Trophoblast cell (in vitro differentiated cells and primary cell): ENCODE results near the gene CD1E.
"Not testable (repeated sequence)": the region's sequence is repeated elsewhere in the genome, so short reads cannot be mapped to it uniquely, and the experiment has no call there.

Experiments
- DNase-seq, 2 donors: peaks; one replicate each; pipeline ENCODE4 v3.0.0-alpha.2; 2016
- H2AFZ ChIP-seq: 2 replicates; pipeline ENCODE4 v1.6.1; 2013; ENCODE audit warnings: low read length, moderate library complexity, mild to moderate bottlenecking; ENCODE audit not compliant: insufficient read depth, poor library complexity
- H2AK5ac ChIP-seq: 2 replicates; pipeline ENCODE4 v1.6.1; 2013; ENCODE audit warnings: mild to moderate bottlenecking, low read length
- H2BK120ac ChIP-seq: 2 replicates; pipeline ENCODE4 v1.6.1; 2013; ENCODE audit warnings: low read length, mild to moderate bottlenecking, moderate library complexity; ENCODE audit not compliant: insufficient read depth, poor library complexity
- H2BK12ac ChIP-seq: 2 replicates; pipeline ENCODE4 v1.6.1; 2013; ENCODE audit warnings: mild to moderate bottlenecking, low read length, moderate library complexity
- H2BK5ac ChIP-seq: 2 replicates; pipeline ENCODE4 v1.6.1; 2013; ENCODE audit warnings: low read length, low read depth, moderate library complexity, mild to moderate bottlenecking; ENCODE audit not compliant: poor library complexity
- H3K14ac ChIP-seq: 2 replicates; pipeline ENCODE4 v1.6.1; 2013; ENCODE audit warnings: mild to moderate bottlenecking, low read length
- H3K18ac ChIP-seq: 2 replicates; pipeline ENCODE4 v1.6.1; 2013; ENCODE audit warnings: mild to moderate bottlenecking, low read length
- H3K23ac ChIP-seq: 2 replicates; pipeline ENCODE4 v1.6.1; 2013; ENCODE audit warnings: low read length
- H3K27ac ChIP-seq: 2 replicates; pipeline ENCODE4 v1.5.1; 2013; ENCODE audit warnings: low read depth, mild to moderate bottlenecking, inconsistent platforms, low read length, moderate library complexity
- H3K27me3 ChIP-seq: 2 replicates; pipeline ENCODE4 v1.6.1; 2013; ENCODE audit warnings: inconsistent platforms, mild to moderate bottlenecking, low read length, moderate library complexity; ENCODE audit not compliant: insufficient read depth
- H3K36me3 ChIP-seq, 2 experiments: 1 replicate in 1 of 2; 2 replicates in 1 of 2; pipeline ENCODE4 v1.6.1; 2013; ENCODE audit warnings: low read length in 2 of 2, mild to moderate bottlenecking in 2 of 2, moderate library complexity in 1 of 2; ENCODE audit not compliant: insufficient read depth in 2 of 2, control insufficient read depth in 1 of 2
- H3K4ac ChIP-seq: 2 replicates; pipeline ENCODE4 v1.6.1; 2013; ENCODE audit warnings: low read depth, mild to moderate bottlenecking, low read length, moderate library complexity
- H3K4me1 ChIP-seq, 2 experiments: 1 replicate in 1 of 2; 2 replicates in 1 of 2; pipeline ENCODE4 v1.6.1; 2013; ENCODE audit warnings: low read length in 2 of 2, mild to moderate bottlenecking in 2 of 2, moderate library complexity in 1 of 2; ENCODE audit not compliant: insufficient read depth in 2 of 2, control insufficient read depth in 1 of 2
- H3K4me2 ChIP-seq: 2 replicates; pipeline ENCODE4 v1.6.1; 2013; ENCODE audit warnings: inconsistent platforms, mild to moderate bottlenecking, low read length, moderate library complexity
- H3K4me3 ChIP-seq: 2 replicates; pipeline ENCODE4 v1.5.1; 2013; ENCODE audit warnings: mild to moderate bottlenecking, low read depth, low read length, inconsistent platforms
- H3K79me1 ChIP-seq: one replicate; pipeline ENCODE4 v1.6.1; 2013; ENCODE audit warnings: low read length
- H3K79me2 ChIP-seq: 2 replicates; pipeline ENCODE4 v1.6.1; 2013; ENCODE audit warnings: low read length, mild to moderate bottlenecking; ENCODE audit not compliant: control insufficient read depth, insufficient read depth, poor library complexity
- H3K9ac ChIP-seq: 2 replicates; pipeline ENCODE4 v1.6.1; 2013; ENCODE audit warnings: mild to moderate bottlenecking, low read length
- H3K9me3 ChIP-seq: 2 replicates; pipeline ENCODE4 v1.6.1; 2013; ENCODE audit warnings: low read depth, mild to moderate bottlenecking, control low read depth, inconsistent platforms, low read length; ENCODE audit not compliant: insufficient read depth
- H4K12ac ChIP-seq: 2 replicates; pipeline ENCODE4 v1.6.1; 2013; ENCODE audit warnings: low read depth, mild to moderate bottlenecking, low read length, moderate library complexity
- H4K8ac ChIP-seq: 2 replicates; pipeline ENCODE4 v1.6.1; 2013; ENCODE audit warnings: low read depth, mild to moderate bottlenecking, low read length, moderate library complexity
- H4K91ac ChIP-seq: one replicate; pipeline ENCODE4 v1.6.1; 2013; ENCODE audit warnings: low read depth, mild to moderate bottlenecking, low read length, moderate library complexity
- WGBS: extraction: QIAGEN DNeasy Blood & Tissue Kit; methylation state at CpG from one replicate; pipeline ENCODE4 v1.1.7; 2013; ENCODE audit warnings: missing lambda C conversion rate; ENCODE audit not compliant: insufficient read length, insufficient coverage; ENCODE audit errors: extremely low coverage; 5-methylcytosine and 5-hydroxymethylcytosine counted together

Gene CD1E

DNA sequence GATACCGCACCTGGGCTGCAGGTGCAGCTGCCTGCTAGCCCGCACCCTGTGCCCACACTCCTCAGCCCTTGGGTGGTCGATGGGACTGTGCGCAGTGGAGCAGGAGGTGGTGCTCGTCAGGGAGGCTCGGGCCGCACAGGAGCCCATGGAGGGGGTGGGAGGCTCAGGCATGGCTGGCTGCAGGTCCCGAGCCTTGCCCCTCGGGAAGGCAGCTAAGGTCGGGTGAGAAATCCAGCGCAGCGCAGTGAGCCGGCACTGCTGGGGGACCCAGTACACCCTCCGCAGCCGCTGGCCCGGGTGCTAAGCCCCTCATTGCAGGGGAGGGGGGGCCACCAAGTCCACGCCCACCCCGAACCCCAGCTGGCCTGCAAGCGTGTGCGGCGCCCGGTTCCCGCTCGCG lies 20.4 kb downstream of the CD1E start:
- DNase-seq, H2BK120ac ChIP-seq, H3K4ac ChIP-seq, H2BK12ac ChIP-seq, H3K4me2 ChIP-seq, H3K23ac ChIP-seq, H3K14ac ChIP-seq, H3K79me2 ChIP-seq, H3K18ac ChIP-seq, H3K4me3 ChIP-seq, H3K27me3 ChIP-seq, H3K9ac ChIP-seq, H3K9me3 ChIP-seq, H4K12ac ChIP-seq, H3K79me1 ChIP-seq, H3K36me3 ChIP-seq, H2AK5ac ChIP-seq, H3K4me1 ChIP-seq, H4K8ac ChIP-seq, H2BK5ac ChIP-seq, H2AFZ ChIP-seq, H4K91ac ChIP-seq, H3K27ac ChIP-seq: not testable (repeated sequence)
- no CpG with 5 or more reads among the region's 25 CpGs for WGBS

DNA sequence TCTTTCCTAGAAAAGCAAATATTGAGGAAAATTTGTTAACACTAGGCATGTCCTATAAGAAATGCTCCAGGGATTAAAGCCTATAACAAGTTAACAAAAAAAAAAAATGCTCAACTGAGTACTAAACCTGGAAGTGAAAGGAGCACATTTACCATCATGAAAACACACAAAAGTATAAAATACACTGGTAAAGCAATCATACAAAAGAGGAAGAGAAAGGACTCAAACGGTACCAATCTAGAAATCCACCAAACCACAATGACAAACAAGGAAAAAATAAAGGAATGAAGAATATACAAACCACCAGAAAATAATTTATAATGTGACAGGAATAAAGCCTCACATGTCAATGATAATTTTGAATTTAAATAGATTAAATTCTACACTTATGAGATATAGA lies 21.2 kb downstream of the CD1E start:
- H3K23ac ChIP-seq = no peak overlapping the region
- no peak overlapping the region for H2BK5ac ChIP-seq
- H3K4ac ChIP-seq = no peak overlapping the region
- H3K9ac ChIP-seq = no peak overlapping the region
- no peak for DNase-seq
- H2AFZ ChIP-seq = no peak overlapping the region
- no peak overlapping the region for H2AK5ac ChIP-seq
- H2BK12ac ChIP-seq = no peak overlapping the region
- H3K27me3 ChIP-seq = no peaks in the 10 kb centered on the region
- no peaks in the 10 kb centered on the region for H3K36me3 ChIP-seq
- H3K4me2 ChIP-seq = no peak overlapping the region
- no peaks in the 10 kb centered on the region for H3K79me1 ChIP-seq
- no peaks in the 10 kb centered on the region for H3K4me1 ChIP-seq
- H4K8ac ChIP-seq = no peak overlapping the region
- H3K4me3 ChIP-seq = no peak overlapping the region
- no peak overlapping the region for H3K18ac ChIP-seq
- no peak overlapping the region for H4K12ac ChIP-seq
- H3K9me3 ChIP-seq = no peaks in the 10 kb centered on the region
- no CpG with 5 or more reads among the region's 1 CpG for WGBS
- no peak overlapping the region for H3K27ac ChIP-seq
- H3K79me2 ChIP-seq = no peaks in the 10 kb centered on the region
- H4K91ac ChIP-seq = no peak overlapping the region
- no peak overlapping the region for H3K14ac ChIP-seq
- H2BK120ac ChIP-seq = no peak overlapping the region

DNA sequence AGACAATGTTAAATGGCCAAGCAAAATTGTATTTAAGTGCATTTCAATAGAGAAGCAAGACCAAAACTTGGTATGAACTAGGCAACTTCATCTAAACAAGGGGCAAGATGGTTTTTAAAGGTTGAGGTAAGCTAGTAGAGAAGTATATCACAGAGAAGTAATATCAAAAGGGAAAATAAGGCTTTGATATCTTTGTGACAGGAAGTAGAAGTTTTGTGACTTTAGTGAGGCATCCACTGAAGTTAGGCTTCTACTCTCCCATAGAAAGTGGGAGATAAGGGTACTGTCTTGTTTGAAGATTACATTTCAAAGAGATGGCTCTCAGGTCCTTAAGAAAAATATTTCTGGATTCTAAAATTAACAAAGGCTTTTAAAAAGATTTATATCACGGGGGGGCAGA lies 36.6 kb downstream of the CD1E start:
- no peak overlapping the region for H4K91ac ChIP-seq
- no peak overlapping the region for H2AK5ac ChIP-seq
- no CpG with 5 or more reads among the region's 1 CpG for WGBS

DNA sequence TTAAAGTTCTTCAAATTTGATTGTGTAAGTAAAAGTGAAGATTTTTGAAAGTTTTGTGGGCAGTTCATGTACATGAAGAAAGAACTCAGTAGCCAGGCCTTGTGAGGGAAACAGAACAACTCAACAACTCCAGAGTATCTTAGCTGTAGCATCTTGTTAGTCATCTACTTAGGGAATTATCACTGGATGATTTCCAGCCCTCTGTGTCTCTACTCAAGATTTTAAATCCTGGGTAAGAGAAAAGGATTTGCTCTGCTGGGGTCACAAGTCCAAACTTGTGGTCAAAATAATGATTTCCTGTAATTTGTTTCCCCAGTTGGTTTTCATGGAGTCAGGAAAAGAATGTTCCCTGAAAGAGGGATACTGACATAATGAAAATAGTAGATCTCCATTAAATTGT lies 37.4 kb downstream of the CD1E start:
- H4K12ac ChIP-seq = no peak overlapping the region
- H2AK5ac ChIP-seq = no peak overlapping the region
- H3K14ac ChIP-seq = no peak overlapping the region
- no peak overlapping the region for H3K4me3 ChIP-seq
- no peak overlapping the region for H2BK5ac ChIP-seq
- H2BK120ac ChIP-seq = no peak overlapping the region
- no peaks in the 10 kb centered on the region for H3K36me3 ChIP-seq
- H3K18ac ChIP-seq = no peak overlapping the region
- no peak overlapping the region for H4K8ac ChIP-seq
- no peak for DNase-seq
- H3K79me1 ChIP-seq = no peaks in the 10 kb centered on the region
- no peaks in the 10 kb centered on the region for H3K27me3 ChIP-seq
- H3K27ac ChIP-seq = no peak overlapping the region
- no peak overlapping the region for H3K9ac ChIP-seq
- H3K4me2 ChIP-seq = no peak overlapping the region
- H2BK12ac ChIP-seq = no peak overlapping the region
- no peaks in the 10 kb centered on the region for H3K9me3 ChIP-seq
- no peak overlapping the region for H4K91ac ChIP-seq
- H3K23ac ChIP-seq = no peak overlapping the region
- H3K4me1 ChIP-seq = no peaks in the 10 kb centered on the region
- H3K79me2 ChIP-seq = no peaks in the 10 kb centered on the region
- H2AFZ ChIP-seq = no peak overlapping the region
- no peak overlapping the region for H3K4ac ChIP-seq

More for the DNA sequence above, 36.6 kb downstream of the CD1E start:
- Histone ChIP-seq H4K8ac (no peak overlapping the region), H3K9me3 (no peaks in the 10 kb centered on the region), H3K18ac (no peak overlapping the region), H3K27ac (no peak overlapping the region), H3K14ac (no peak overlapping the region), H3K79me1 (no peaks in the 10 kb centered on the region), H3K79me2 (no peaks in the 10 kb centered on the region), H3K23ac (no peak overlapping the region), H3K9ac (no peak overlapping the region), H2BK5ac (no peak overlapping the region), H3K4me2 (no peak overlapping the region), H4K12ac (no peak overlapping the region), H2BK120ac (no peak overlapping the region), H2BK12ac (no peak overlapping the region), H3K27me3 (no peaks in the 10 kb centered on the region), H2AFZ (no peak overlapping the region), H3K4me1 (no peaks in the 10 kb centered on the region), H3K36me3 (no peaks in the 10 kb centered on the region), H3K4ac (no peak overlapping the region), H3K4me3 (no peak overlapping the region)
- DNase-seq = no peak

DNA sequence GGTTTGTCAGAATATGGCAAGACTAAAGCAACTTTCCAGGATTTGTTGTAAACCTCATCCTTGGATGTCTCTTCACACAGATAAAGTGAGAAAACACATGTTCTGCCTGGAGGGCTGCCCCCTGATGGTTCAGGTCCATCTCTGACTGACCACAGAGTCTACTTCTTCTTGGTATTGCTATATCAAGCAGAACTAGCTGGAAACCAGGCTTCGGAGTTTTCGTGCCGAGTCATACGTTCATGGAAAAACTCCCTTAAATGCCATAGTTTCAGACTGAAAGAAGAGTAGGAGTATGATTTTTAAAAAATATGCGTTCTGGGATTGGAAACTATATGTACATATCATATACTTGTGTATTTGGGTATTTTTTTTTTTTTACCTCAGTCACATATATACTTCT lies 39.8 kb downstream of the CD1E start:
- H2AFZ ChIP-seq = no peak overlapping the region
- no peak overlapping the region for H2BK120ac ChIP-seq
- no peak overlapping the region for H3K18ac ChIP-seq
- H2AK5ac ChIP-seq = no peak overlapping the region
- H3K9me3 ChIP-seq = no peaks in the 10 kb centered on the region
- no peaks in the 10 kb centered on the region for H3K36me3 ChIP-seq
- H4K91ac ChIP-seq = no peak overlapping the region
- no peak overlapping the region for H3K23ac ChIP-seq
- no peaks in the 10 kb centered on the region for H3K79me2 ChIP-seq
- peak in 1 of 2 donors; percentile 1 for DNase-seq
- no peak overlapping the region for H2BK12ac ChIP-seq
- H4K8ac ChIP-seq = no peak overlapping the region
- no peaks in the 10 kb centered on the region for H3K4me1 ChIP-seq
- no peak overlapping the region for H3K27ac ChIP-seq
- H3K4ac ChIP-seq = no peak overlapping the region
- no peak overlapping the region for H2BK5ac ChIP-seq
- H3K9ac ChIP-seq = no peak overlapping the region
- H4K12ac ChIP-seq = no peak overlapping the region
- no peaks in the 10 kb centered on the region for H3K27me3 ChIP-seq
- WGBS = no CpG with 5 or more reads among the region's 5 CpGs
- no peaks in the 10 kb centered on the region for H3K79me1 ChIP-seq
- H3K4me2 ChIP-seq = no peak overlapping the region
- H3K4me3 ChIP-seq = no peak overlapping the region
- H3K14ac ChIP-seq = no peak overlapping the region
